GM12872 (cell line): ENCODE results near the gene BACH2.

Source experiments
- CTCF ChIP-seq: IDR thresholded peaks from 3 replicates; pipeline ENCODE4 v1.5.1; 2011; ENCODE audit warnings: low read depth, mild to moderate bottlenecking, low read length, moderate library complexity; ENCODE audit not compliant: insufficient read depth

BACH2 gene

GRCh38 chr6:90257486-90257738 lies 39.2 kb downstream of the BACH2 start:
- no peak for TF ChIP-seq CTCF

- no peak for TF ChIP-seq CTCF
Measured at GRCh38 chr6:90256698-90257485, 39.8 kb downstream of the BACH2 start.

GRCh38 chr6:90253631-90254030 lies 43.0 kb downstream of the BACH2 start:
- no peak for TF ChIP-seq CTCF

- TF ChIP-seq CTCF: no peak
Measured at GRCh38 chr6:90251295-90251992, 45.2 kb downstream of the BACH2 start.

- TF ChIP-seq CTCF: no peak
Measured at GRCh38 chr6:90250405-90250804, 46.2 kb downstream of the BACH2 start.

- TF ChIP-seq CTCF: no peak
Measured at GRCh38 chr6:90249458-90249857, 47.2 kb downstream of the BACH2 start.

GRCh38 chr6:90249034-90249433 lies 47.6 kb downstream of the BACH2 start:
- no peak for TF ChIP-seq CTCF
